ENCODE results near the gene GMDS.
"Not testable (repeated sequence)": the region's sequence is repeated elsewhere in the genome, so short reads cannot be mapped to it uniquely, and the experiment has no call there.

The GMDS gene

GRCh38 chr6:1858196-1858595 is 387.2 kb downstream of the GMDS start:
- DNase-seq (ENCODE audit: low spot score), result no peak

- no peak for DNase-seq (ENCODE audit: low spot score)
Measured at GRCh38 chr6:1856381-1856780, 389.0 kb downstream of the GMDS start.

- no peak for DNase-seq (ENCODE audit: low spot score)
Measured at GRCh38 chr6:1855890-1856289, 389.5 kb downstream of the GMDS start.

GRCh38 chr6:1854296-1854695 is 391.1 kb downstream of the GMDS start:
- DNase-seq (ENCODE audit: low spot score), result no peak

- DNase-seq (ENCODE audit: low spot score), result no peak
Measured at GRCh38 chr6:1853761-1854160, 391.6 kb downstream of the GMDS start.

GRCh38 chr6:1851681-1852456 is 393.5 kb downstream of the GMDS start:
- DNase-seq (ENCODE audit: low spot score), result no peak

GRCh38 chr6:1850840-1851157 is 394.6 kb downstream of the GMDS start:
- DNase-seq (ENCODE audit: low spot score), result no peak

- DNase-seq (ENCODE audit: low spot score), result no peak
Measured at GRCh38 chr6:1850121-1850839, 395.1 kb downstream of the GMDS start.

GRCh38 chr6:1849691-1850090 is 395.7 kb downstream of the GMDS start:
- no peak for DNase-seq (ENCODE audit: low spot score)

- DNase-seq (ENCODE audit: low spot score), result no peak
Measured at GRCh38 chr6:1848752-1849151, 396.7 kb downstream of the GMDS start.

- DNase-seq (ENCODE audit: low spot score), result no peak
Measured at GRCh38 chr6:1846611-1847010, 398.8 kb downstream of the GMDS start.

- not testable (repeated sequence) for DNase-seq (ENCODE audit: low spot score)
Measured at GRCh38 chr6:1845543-1845942, 399.9 kb downstream of the GMDS start.

- no peak for DNase-seq (ENCODE audit: low spot score)
Measured at GRCh38 chr6:1842334-1842733, 403.1 kb downstream of the GMDS start.

GRCh38 chr6:1841136-1841535 is 404.3 kb downstream of the GMDS start:
- no peak for DNase-seq (ENCODE audit: low spot score)

GRCh38 chr6:1840491-1841121 is 404.8 kb downstream of the GMDS start:
- DNase-seq (ENCODE audit: low spot score), result no peak

GRCh38 chr6:1839361-1839760 is 406.0 kb downstream of the GMDS start:
- no peak for DNase-seq (ENCODE audit: low spot score)

GRCh38 chr6:1838604-1839213 is 406.7 kb downstream of the GMDS start:
- DNase-seq (ENCODE audit: low spot score), result no peak

- no peak for DNase-seq (ENCODE audit: low spot score)
Measured at GRCh38 chr6:1837826-1838225, 407.6 kb downstream of the GMDS start.

- DNase-seq (ENCODE audit: low spot score), result no peak
Measured at GRCh38 chr6:1836690-1837089, 408.7 kb downstream of the GMDS start.

- no peak for DNase-seq (ENCODE audit: low spot score)
Measured at GRCh38 chr6:1834646-1835516, 410.5 kb downstream of the GMDS start.

- no peak for DNase-seq (ENCODE audit: low spot score)
Measured at GRCh38 chr6:1834207-1834606, 411.2 kb downstream of the GMDS start.
